C4-2B (cell line): ENCODE results near the gene NCBP2L.

ENCODE experiments used
- CTCF ChIP-seq: fragments of 450-650 bp; conservative IDR thresholded peaks from 2 replicates; pipeline ENCODE4 v1.5.1; 2017; ENCODE audit warnings: mild to moderate bottlenecking
- ZFX ChIP-seq: fragments of 450-650 bp; IDR thresholded peaks from 2 replicates; pipeline ENCODE4 v1.6.1; 2017

GRCh38 chrX:107764845-107765608 is 12.5 kb upstream of the NCBP2L start:
- TF ChIP-seq CTCF (no peak), ZFX (no peak)
